Measurements from ENCODE around the gene DYNC1LI2.

DYNC1LI2 gene

DNA sequence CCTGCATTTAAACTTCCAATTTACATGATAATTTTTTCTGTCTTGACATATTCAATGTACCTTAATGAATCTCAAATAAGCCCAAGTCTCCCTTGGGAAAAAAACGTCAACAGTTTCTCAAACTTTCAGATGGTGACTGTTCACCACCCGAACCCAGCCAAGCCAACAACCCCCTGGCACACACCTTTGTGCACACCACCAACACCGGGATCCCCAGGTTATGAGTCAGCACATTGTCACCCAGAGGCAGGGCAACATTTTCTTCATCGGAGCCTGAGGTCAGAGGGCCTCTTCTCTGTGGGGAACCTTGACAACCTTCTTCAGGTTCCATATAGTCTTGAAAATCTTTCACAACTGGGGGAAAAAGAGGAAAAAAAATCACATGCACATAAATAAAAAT, 15.5 kb downstream of the DYNC1LI2 start:
- no peak for DNase-seq

DNA sequence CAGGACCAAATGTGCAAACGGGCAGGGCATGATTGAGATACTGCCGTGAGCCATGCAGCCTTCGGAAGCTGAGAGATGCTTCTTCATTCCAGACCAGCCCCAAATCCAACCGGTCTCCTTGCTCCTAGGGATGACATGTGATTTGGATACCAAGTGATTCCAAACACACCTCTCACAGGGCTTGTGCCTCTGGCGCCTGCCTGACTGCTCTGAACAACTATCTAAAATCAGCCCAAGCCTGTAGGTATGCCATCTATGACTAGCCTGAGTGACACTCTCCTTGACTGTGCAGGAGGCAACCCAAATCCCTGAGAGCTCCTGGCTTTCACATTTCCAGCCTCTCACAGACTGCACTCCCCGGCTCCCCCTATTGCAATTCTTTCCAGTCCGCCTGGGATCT, 20.3 kb downstream of the DYNC1LI2 start:
- DNase-seq: no peak

- DNase-seq: peak; percentile 15
These were observed 22.6 kb downstream of the DYNC1LI2 start for GRCh38 chr16:66728804-66729203.

- DNase-seq: peak; percentile 78
These were observed 23.2 kb downstream of the DYNC1LI2 start for GRCh38 chr16:66728117-66728787.

DNA sequence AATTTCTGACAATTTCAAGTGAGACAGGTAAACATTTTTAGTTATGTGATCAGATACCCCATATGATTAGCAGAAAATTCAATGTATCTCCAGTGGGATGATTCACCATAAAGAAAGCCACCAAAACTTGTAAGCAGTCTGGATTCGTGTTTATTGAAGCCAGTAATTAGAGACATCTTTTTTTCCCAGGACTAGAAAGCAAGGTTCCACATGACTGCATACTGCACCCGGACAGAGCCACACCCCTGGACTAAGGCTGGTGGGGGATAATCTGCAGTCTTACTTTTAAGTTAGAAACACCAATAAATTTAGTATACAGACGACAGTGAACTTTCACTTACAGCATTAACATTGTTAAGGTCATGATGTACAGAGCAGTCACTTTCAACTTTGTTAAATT, 30.6 kb downstream of the DYNC1LI2 start:
- DNase-seq: no peak

- no peak for DNase-seq
These were observed 32.2 kb downstream of the DYNC1LI2 start for GRCh38 chr16:66719246-66719645.

- no peak for DNase-seq
These were observed 33.6 kb downstream of the DYNC1LI2 start for GRCh38 chr16:66717776-66718175.

DNA sequence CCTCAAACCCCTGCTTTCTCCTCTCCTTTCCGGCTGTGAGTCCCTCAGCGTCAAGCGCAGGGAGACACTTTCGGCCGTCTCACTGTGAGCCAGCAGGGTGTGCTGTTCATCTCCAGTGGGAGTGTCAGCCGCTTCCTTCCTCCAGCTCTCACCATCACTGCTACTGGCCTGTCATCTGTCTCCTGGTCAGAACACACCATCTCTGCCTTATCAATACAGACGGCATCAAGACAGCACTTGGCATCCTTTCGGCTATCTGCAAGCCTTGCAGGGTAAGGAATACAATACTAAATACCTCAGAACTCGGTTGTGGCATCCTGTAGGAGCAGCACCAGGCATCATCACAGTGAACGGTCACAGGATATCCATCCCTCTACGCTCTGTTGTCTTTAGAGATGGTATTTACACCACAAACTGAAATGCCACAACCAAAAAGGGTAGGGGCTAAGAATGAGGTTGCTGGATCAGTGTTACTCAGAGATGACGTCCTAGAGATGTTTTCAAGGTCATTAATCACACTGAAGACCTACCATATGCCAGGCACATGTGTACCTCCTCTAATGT, 34.2 kb downstream of the DYNC1LI2 start:
- DNase-seq: peak; percentile 21

DNA sequence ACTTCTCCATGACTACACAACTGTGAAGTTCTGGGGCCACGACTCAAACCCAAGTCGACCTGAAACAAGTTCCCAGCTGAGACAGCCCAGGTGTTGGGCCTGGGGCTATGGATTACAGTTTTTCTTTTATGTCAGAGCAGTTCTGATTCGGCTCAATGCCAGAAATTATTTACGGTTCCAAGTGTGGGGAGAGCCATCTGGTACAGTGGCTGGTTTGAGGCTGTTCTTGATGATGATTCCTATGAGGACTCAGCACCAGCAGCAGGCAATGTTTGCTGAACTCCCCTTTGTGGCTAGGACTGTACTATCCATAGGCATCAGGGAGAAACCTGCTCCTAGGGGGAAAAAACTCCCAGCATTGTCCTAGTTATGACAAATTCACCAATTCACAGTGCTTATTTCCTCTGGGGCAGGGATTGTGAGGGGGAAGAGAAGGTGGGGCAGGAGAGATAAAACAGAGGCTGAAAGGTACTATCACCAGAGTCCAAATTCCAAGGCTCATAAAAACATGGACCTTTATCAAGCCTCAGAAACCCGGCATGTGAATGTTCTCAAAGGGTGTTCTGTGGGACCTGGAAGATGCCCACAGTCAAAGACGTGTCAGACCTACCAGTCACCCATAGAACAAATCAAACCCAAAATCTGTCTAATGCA, 36.6 kb downstream of the DYNC1LI2 start:
- DNase-seq: peak; percentile 92

DNA sequence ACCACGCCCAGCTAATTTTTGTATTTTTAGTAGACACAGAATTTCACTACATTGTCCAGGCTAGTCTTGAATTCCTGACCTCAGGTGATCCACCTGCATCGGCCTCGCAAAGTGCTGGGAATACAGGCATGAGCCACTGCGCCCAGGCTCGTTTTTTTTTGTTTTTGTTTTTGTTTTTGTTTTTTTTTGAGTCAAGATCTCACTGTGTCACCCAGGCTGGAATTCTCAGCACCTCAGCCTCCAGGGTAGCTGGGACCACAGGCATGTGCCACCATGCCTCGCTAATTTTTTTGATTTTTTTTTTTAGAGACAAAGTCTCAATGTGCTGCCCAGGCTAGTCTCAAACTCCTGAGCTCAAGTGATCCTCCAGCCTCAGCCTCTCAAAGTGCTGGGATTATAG, 37.3 kb downstream of the DYNC1LI2 start:
- DNase-seq: no peak

DNA sequence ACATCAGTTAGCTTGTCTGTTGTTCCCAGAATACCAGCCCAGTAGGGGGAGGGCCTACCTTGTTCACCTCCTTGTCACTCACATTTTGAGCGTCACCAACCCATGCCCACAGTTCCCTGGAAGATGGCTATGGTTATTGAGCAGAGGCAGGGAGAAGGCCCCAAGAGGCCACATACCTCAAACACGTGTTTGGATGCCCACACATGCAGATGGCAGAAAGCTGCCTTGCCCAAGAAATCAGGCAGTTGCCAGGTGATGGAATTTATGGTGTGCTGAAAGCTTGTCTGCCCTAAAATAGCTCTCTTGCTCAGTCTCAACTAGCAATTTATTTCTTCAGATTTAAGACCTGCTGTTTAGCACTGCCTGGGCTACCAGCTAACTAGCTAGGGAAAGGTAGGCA, 38.3 kb downstream of the DYNC1LI2 start:
- DNase-seq: peak; percentile 4

GRCh38 chr16:66712512-66712911, 38.9 kb downstream of the DYNC1LI2 start:
- DNase-seq: no peak

DNA sequence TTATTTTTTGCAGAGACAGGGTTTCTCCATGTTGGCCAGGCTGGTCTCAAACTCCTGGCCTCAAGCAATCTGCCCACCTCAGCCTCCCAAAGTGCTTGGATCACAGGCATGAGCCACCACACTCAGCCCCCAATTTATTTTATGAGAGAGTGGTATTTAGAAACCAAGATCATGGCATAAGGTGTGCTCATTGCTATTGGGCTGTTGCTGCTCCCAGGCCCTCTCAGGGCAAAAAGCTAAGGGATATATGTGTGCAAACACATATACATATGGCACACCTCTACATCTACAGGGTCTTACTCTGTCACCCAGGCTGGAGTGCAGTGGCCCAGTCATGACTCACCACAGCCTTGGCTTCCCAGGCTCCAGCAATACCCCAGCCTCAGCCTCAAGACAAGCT, 39.8 kb downstream of the DYNC1LI2 start:
- no peak for DNase-seq

DNA sequence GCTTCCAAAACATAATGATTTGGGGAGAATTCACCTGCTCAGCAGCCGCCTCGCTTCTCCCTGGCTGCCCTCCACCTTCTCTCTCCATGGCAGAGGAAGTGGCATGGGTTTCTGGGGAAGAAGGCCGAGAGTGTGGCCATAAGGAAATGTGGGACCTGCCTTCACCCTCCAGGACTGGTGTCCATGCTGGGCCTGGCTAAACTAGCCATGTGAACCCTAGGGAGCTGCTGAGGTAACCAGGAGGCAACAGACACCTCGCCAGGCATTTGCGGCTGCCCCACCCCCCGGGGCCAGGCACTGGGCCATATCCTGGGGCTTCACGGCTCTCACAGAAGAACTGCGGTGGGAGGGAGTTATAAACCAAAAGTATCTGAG, 44.9 kb downstream of the DYNC1LI2 start:
- DNase-seq: no peak

DNA sequence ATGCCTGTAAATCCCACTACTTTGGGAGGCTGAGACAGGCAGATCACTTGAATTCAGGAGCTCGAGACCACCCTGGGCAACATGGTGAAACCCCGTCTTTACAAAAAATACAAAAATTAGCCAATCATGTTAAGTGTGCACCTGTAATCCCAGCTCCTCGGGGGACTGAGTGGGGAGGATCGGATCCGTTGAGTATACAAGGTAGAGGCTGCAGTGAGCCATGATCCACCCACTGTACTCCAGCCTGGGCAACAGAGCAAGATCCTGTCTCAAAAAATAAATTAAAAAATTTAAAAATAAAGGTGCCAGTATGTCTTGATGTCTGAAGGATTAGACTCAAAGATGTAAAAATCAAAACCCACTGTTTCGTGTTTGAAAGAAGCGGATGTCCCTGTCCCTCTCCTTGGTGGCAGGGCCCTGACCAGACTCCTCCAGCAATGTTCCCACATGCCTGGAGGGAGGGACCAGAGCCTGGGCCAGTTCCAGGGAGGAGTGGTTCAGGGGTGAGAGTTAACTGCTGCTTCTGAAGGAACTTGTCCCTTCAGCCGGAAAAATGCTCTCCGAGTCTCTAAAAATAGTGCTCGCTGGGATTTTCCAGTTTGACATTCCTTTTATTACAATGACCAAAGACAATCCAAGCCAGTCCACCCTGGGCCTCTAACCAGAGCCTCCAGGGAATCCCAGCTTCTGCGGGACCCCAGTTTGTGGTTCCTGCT, 45.5 kb downstream of the DYNC1LI2 start:
- DNase-seq: no peak

DNA sequence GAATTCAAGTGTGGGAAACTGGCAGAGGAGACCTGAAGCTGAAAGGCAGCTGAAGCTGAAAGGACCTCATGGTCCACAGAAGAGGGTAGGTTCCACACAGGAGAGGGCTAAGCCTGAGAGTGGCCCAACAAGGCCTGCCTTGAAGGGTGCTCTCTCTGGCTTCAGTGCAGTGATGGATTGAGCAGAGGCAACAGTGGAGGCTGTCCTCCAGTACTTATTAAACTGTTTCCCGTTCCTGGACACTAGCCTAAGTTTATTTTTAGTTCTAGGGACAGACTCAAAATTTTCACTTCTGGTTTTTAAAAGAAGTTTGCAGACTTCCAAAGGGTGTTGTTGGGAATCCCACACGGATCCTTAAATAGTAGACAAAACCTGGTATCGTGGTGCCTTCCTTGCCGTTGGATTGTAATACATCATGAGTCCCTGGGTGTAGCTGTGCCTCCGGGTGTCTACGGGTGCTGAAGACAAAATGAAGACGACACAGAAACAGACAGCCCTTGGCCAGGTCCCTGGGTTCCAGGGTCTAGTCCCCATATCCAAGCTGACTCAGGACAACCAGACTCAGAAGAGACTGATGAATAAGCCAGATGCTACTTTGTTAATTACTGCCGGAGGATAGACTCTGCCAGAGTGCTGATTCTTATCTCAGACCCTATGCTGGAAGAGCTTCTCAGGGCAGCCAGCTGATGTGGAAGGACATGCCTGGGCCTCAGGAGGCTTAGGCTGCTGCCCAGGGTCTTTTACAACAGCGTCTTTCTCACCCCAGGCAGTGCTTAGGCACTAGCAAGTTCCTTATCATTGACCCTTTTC, 47.8 kb downstream of the DYNC1LI2 start:
- peak; percentile 26 for DNase-seq

DNA sequence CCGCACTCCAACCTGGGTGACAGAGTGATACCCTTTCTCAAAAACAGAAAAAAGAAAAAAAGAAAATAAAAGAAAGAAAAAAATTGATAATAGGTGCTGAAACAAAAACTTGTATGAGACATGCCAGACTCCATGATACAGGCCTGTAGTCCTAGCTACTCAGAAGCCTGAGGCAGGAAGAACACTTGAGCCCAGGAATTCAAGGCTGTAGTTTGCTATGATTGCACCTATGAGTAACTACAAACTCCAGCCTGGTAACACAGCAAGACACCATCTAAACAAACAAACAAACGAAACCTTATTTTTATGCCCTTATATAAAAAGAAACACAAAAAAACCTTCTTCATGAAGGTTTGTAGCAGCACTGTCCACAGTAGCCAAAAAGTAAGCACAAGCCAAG, 49.9 kb downstream of the DYNC1LI2 start:
- no peak for DNase-seq

DNA sequence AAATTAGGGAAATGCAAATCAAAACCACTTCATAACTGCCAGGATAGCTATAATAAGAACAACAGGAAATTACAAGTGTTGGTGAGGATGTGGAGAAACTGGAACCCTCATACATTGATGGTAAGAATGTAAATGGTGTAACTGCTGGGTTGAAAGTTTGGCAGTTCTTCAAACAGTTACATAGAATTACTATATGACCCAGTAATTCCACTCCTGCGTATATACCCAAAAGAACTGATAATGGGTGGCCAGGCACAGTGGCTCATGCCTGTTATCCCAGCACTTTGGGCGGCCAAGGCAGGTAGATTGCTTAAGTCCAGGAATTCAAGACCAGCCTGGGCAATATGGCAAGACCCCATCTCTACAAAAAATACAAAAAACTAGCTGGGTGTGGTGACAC, 50.4 kb downstream of the DYNC1LI2 start:
- DNase-seq: no peak

GRCh38 chr16:66699898-66700297, 51.5 kb downstream of the DYNC1LI2 start:
- no peak for DNase-seq

DNA sequence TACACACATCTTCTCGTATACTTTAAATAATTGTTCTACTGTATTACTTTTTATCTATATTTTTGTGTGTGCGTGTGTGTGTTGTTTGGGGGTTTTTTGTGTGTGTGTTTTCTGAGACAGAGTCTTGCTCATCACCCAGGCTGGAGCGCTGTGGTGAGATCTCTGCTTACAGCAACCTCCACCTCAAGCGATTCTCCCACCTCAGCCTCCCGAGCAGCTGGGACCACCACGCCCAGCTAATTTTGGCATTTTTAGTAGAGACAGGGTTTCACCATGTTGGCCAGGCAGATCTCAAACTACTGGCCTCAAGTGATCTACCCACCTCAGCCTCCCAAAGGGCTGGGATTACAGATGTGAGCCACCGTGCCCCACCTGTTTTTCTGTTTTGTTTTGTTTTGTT, 53.4 kb downstream of the DYNC1LI2 start:
- no peak for DNase-seq

DNA sequence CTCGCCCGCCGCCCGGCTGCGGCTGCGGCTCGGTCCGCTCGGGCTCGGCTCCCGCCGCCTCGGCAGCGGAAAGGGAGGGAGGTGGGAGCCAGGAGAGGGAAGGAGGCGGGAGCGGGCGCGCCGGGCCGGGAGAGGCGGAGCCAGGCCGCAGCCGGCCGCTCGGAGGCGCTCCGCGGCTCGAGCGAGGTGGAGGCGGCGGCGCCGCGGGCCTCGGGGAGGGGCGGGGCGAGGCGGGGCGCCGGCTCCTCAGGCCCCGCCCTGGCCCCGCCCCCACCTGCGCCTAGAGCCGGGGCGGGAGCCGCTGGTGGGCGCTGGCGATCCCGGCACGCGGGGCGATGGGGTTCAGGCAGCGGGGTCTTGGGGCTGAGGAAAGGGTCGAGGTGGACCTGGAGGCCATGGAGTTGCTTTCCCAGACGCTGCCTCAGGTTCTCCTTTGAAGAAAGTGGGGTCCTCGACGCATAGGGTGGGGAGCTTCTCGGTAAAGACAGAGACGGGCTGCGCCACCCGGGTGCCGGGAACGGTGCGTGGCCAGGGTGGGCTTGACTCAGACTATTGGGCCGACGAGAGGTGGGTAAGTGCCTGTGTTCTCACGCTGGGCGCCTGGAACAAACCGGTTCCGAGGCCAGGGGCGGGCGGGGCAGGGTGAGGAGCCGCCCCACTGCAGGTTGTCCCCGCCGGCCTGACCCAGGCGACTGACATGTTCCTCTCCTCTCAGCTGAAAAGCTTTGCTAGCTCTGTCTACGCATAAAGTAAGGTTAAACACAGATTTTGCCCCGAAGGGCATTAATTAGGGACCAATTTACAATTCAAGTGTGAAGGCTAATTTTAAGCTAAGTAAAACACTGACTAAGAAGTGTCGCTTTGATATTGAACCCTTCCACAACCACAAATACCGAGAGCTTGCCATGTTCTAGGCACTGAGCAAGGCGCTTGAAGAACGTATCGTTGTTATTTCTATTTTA, 54.5 kb downstream of the DYNC1LI2 start, which contains the start of gene CMTM4:
Gene CMTM4, minus strand, starts transcription at position 75 of the 962 bp plus-strand sequence. CDS start 218 bp downstream, outside the sequence.
- peak; percentile 63 for DNase-seq

Data from NCI-H1694 treated with DMSO at 0.1 percent for 48 hours (cell line).